Upper lobe of right lung (tissue), 1 donor: ENCODE results near the gene DAPK3. TPM values are rescaled to one million over a fixed set of nuclear protein-coding genes. Genes with fewer than 3 reads are reported as not detected.

Experiments used
- ATAC-seq: fragments of 200-7000 bp; cut with Tn5 transposase; one replicate; pipeline ENCODE4 v1.9.1; 2020; ENCODE audit warnings: mild to moderate bottlenecking, moderate library complexity
- DNase-seq: peaks from one replicate; pipeline ENCODE4 v3.0.0-alpha.2; 2020
- H3K27ac ChIP-seq: fragments of 200-600 bp; one replicate; pipeline ENCODE4 v1.8.0; 2022
- H3K27me3 ChIP-seq: fragments of 200-600 bp; one replicate; pipeline ENCODE4 v1.8.0; 2022; ENCODE audit warnings: mild to moderate bottlenecking
- H3K36me3 ChIP-seq: fragments of 200-600 bp; one replicate; pipeline ENCODE4 v1.8.0; 2022
- H3K4me1 ChIP-seq: fragments of 200-600 bp; one replicate; pipeline ENCODE4 v1.8.0; 2022
- H3K4me3 ChIP-seq: fragments of 200-600 bp; one replicate; pipeline ENCODE4 v1.8.0; 2022; ENCODE audit warnings: mild to moderate bottlenecking
- H3K9me3 ChIP-seq: fragments of 200-600 bp; one replicate; pipeline ENCODE4 v1.8.0; 2022
- CTCF ChIP-seq: fragments of 200-600 bp; IDR thresholded peaks from one replicate; pipeline ENCODE4 v1.8.0; 2022; ENCODE audit warnings: antibody characterized with exemption
- intact Hi-C: fragments of 100-400 bp; cut with DNase I; formaldehyde crosslinking; loops from one replicate; pipeline ENCODE4 v1.11.0; 2022
- total RNA-seq: library from RNA; stranded (reverse); fragmentation: NEBNext Ultra II Directional; extraction: Animal tissue kit (Norgen Biotek cat#: 25700); gene quantifications from one replicate; pipeline ENCODE4 v1.2.1, GENCODE V29; 2021
- donor health status: DM: no; HTN: yes; CAD: no; lungs with severe emphysema.

Gene DAPK3
- total RNA-seq, 1 donor from 2014 or later = 70.7 TPM

- peak; percentile 94 for DNase-seq
- TF ChIP-seq CTCF = peak; percentile 91
- peaks cover 15% of the 10 kb centered on the region for H3K36me3 ChIP-seq
- H3K27me3 ChIP-seq = no peaks in the 10 kb centered on the region
- H3K4me1 ChIP-seq = peaks cover 35% of the 10 kb centered on the region
- no peak overlapping the region for H3K27ac ChIP-seq
- H3K4me3 ChIP-seq = peak overlapping the region; percentile 91
- intact Hi-C loops = no loop called here
- ATAC-seq = peak; percentile 69
- H3K9me3 ChIP-seq = no peaks in the 10 kb centered on the region
Observed at GRCh38 chr19:3987619-3988371, 16.9 kb upstream of the DAPK3 start.

DNA sequence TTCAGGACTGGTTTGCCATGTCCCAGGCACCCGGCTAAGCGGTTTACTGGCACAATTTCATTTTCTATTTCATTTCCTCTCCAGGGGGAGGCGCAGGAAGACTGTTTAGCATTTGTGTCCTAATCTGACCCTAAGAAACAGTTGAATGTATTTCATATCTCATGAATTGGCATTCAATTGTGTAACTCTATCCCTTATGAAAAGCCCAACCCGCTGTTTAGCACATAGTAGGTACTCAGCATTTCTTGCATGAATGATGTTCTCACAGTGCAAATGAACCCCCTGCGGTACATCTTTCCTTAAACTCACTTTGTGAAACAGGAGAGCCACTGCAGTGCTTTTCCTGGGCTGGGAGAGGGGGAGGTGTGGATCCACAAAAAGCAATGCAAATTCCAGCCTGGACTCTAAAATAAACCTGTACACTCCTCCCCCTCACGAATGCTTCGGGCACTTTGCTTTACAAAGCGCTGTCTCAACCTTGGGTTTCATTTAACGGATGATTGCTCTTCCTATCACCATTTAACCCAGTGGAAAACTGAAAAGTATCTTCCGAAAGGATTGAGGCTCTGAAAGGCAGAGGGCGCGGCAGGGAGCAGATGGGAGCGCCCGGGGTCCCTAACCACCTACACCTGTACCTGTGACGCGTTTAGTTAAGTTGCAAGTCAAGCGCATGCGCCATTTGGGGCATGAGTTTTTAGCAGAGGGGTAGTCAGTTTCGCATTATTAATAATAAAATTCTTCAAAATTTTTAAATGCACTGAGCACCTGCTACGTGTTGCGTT, 15.6 kb upstream of the DAPK3 start:
- H3K27ac ChIP-seq = peak overlapping the region; percentile 60
- intact Hi-C loops = no loop called here

GRCh38 chr19:3985643-3986259, 14.9 kb upstream of the DAPK3 start:
- Histone ChIP-seq H3K27me3 (no peaks in the 10 kb centered on the region), H3K9me3 (no peaks in the 10 kb centered on the region), H3K4me3 (peak overlapping the region; percentile 91), H3K4me1 (peaks cover 35% of the 10 kb centered on the region), H3K27ac (peak overlapping the region; percentile 60), H3K36me3 (peaks cover 35% of the 10 kb centered on the region)
- no peak for TF ChIP-seq CTCF
- ATAC-seq = no peak
- intact Hi-C loops = no loop called here
- DNase-seq = no peak

More for the DNA sequence above, 15.6 kb upstream of the DAPK3 start:
- peak; percentile 58 for TF ChIP-seq CTCF
- Histone ChIP-seq H3K27me3 (no peaks in the 10 kb centered on the region), H3K9me3 (no peaks in the 10 kb centered on the region), H3K36me3 (peaks cover 28% of the 10 kb centered on the region), H3K4me3 (peak overlapping the region; percentile 91), H3K4me1 (peaks cover 35% of the 10 kb centered on the region)
- peak; percentile 57 for ATAC-seq
- DNase-seq = no peak

DNA sequence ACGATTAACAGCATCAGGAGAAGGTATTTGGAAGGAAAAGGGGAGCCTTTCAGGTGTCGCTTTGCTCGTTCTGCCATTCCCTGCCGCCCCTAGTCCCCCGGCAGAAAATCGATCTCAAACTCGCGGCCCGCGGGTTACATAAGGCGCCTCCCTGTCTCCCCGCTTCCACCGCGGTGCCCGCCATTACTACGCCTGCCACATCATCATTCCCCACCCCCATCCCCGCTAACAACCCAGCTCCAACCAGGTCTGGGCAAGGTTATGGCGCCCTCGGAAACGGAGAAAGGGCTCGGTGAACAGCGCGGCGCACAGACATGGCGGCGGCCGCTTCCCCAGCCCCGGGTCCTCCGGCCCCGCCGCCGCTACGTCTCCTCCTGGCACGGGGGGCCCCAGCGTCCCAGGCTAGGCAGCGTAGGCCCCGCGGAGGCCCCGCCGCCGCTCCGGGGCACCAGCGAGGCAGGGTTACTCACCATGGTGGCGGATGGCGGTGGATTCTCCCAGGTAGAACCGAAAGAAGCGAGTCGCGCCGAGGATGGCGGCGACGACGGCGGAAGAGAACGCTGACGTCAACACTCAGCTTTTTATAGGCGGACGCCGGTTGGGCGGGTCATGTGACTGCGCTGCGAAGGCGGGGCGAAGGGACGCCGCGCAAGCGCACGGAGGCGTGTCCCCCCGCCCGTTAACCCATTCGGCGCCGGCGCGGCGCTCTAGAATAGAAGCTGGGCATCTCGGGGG, 14.2 kb upstream of the DAPK3 start, which contains the start of gene EEF2:
Gene EEF2 (minus strand): TSS at position 556 of the 735 bp plus-strand sequence. CDS start 83 bp downstream, at position 473.
- Histone ChIP-seq H3K4me3 (peak within 1 kb of the TSS; percentile 91), H3K27ac (peak within 1 kb of the TSS; percentile 94), H3K27me3 (no peaks in the 10 kb centered on the region), H3K9me3 (no peaks in the 10 kb centered on the region), H3K36me3 (peaks cover 42% of the 10 kb centered on the region), H3K4me1 (peaks cover 35% of the 10 kb centered on the region)
- intact Hi-C loops = no loop called here
- ATAC-seq = peak; percentile 78
- peak; percentile 93 for DNase-seq
- TF ChIP-seq CTCF = no peak

GRCh38 chr19:3984584-3984907, 13.6 kb upstream of the DAPK3 start:
- Histone ChIP-seq H3K27ac (peak overlapping the region; percentile 94), H3K9me3 (no peaks in the 10 kb centered on the region), H3K27me3 (no peaks in the 10 kb centered on the region), H3K4me3 (peak overlapping the region; percentile 91), H3K4me1 (peaks cover 35% of the 10 kb centered on the region), H3K36me3 (peaks cover 47% of the 10 kb centered on the region)
- DNase-seq (no peak), ATAC-seq (no peak)
- no peak for TF ChIP-seq CTCF
- intact Hi-C loops = no loop called here
